SK-N-SH (cell line): ENCODE data around the gene SLC4A8. TPM values are rescaled to one million over a fixed set of nuclear protein-coding genes. Genes with fewer than 3 reads are reported as not detected.

Experiments
- CTCF ChIA-PET: fragments of 300-600, 350-600 bp; formaldehyde crosslinking; extraction: SDS; loops from one replicate; lab custom pipeline; 2021; lab: Yijun Ruan, JAX
- POLR2A ChIA-PET: fragments of 350-600 bp; sonication (Branson Sonifier 250); formaldehyde crosslinking; extraction: SDS; loops from one replicate; lab custom pipeline; 2020; ENCODE audit warnings: antibody characterized with exemption, inconsistent platforms; lab: Yijun Ruan, JAX
- DNase-seq: peaks from one replicate; pipeline ENCODE4 v3.0.0; 2012
- H2AFZ ChIP-seq: fragments of 200-600 bp; sonication (generic); 2 replicates; pipeline ENCODE4 v1.8.1; 2016; ENCODE audit warnings: antibody characterized with exemption, mild to moderate bottlenecking, low read depth
- H3F3A ChIP-seq: fragments of 200-600 bp; sonication (generic); replicated peaks from 2 replicates; pipeline ENCODE3; 2016; ENCODE audit warnings: antibody characterized with exemption, mild to moderate bottlenecking; ENCODE audit not compliant: insufficient read depth
- H3K27ac ChIP-seq, 2 experiments: fragments of 200-500 bp in 1 of 2; fragments of 200-600 bp in 1 of 2; sonication (Bioruptor generic) in 1 of 2; sonication (generic), shearing (Covaris generic) in 1 of 2; 2 replicates each; pipeline versions ENCODE4 v1.5.1 to v1.6.1; 2014 to 2016; ENCODE audit warnings: low read depth in 2 of 2, inconsistent platforms in 1 of 2, low read length in 1 of 2, mild to moderate bottlenecking in 1 of 2, mixed read lengths in 1 of 2
- H3K27me3 ChIP-seq: fragments of 200-600 bp; sonication (generic), shearing (Covaris generic); 2 replicates; pipeline ENCODE4 v1.6.1; 2016; ENCODE audit warnings: mixed run types; ENCODE audit not compliant: insufficient read depth
- H3K36me3 ChIP-seq, 2 experiments: fragments of 200-500 bp in 1 of 2; fragments of 200-600 bp in 1 of 2; sonication (Bioruptor generic) in 1 of 2; sonication (generic) in 1 of 2; replicated peaks in 1 of 2; 2 replicates each; pipeline versions ENCODE3 to v1.5.1; 2014 to 2016; ENCODE audit warnings: low read length in 1 of 2, mild to moderate bottlenecking in 1 of 2; ENCODE audit not compliant: insufficient read depth in 2 of 2, control insufficient read depth in 1 of 2
- H3K4me1 ChIP-seq, 2 experiments: fragments of 200-500 bp in 1 of 2; fragments of 200-600 bp in 1 of 2; sonication (Bioruptor generic) in 1 of 2; sonication (generic), shearing (Covaris generic) in 1 of 2; 2 replicates each; pipeline versions ENCODE4 v1.5.1 to v1.6.1; 2014 to 2016; ENCODE audit warnings: low read depth in 1 of 2, low read length in 1 of 2, mixed run types in 1 of 2; ENCODE audit not compliant: insufficient read depth in 2 of 2, control insufficient read depth in 1 of 2
- H3K4me2 ChIP-seq: fragments of 200-600 bp; sonication (generic), shearing (Covaris generic); 2 replicates; pipeline ENCODE4 v1.6.1; 2017; ENCODE audit warnings: mixed run types
- H3K4me3 ChIP-seq, 2 experiments: fragments of 200-500 bp in 1 of 2; fragments of 200-600 bp in 1 of 2; sonication (Bioruptor generic) in 1 of 2; sonication (generic), shearing (Covaris generic) in 1 of 2; 2 replicates each; pipeline versions ENCODE4 v1.5.1 to v1.8.1; 2014 to 2016; ENCODE audit warnings: low read depth in 2 of 2, inconsistent platforms in 1 of 2, low read length in 1 of 2, mild to moderate bottlenecking in 1 of 2, mixed read lengths in 1 of 2, moderate library complexity in 1 of 2
- H3K79me2 ChIP-seq: fragments of 200-600 bp; sonication (generic); 2 replicates; pipeline ENCODE4 v1.8.1; 2017; ENCODE audit warnings: mild to moderate bottlenecking; ENCODE audit not compliant: insufficient read depth
- H3K9ac ChIP-seq: fragments of 200-600 bp; sonication (generic); 2 replicates; pipeline ENCODE4 v1.6.1; 2017; ENCODE audit warnings: mixed run types
- H3K9me2 ChIP-seq: fragments of 200-600 bp; sonication (generic); 2 replicates; pipeline ENCODE4 v1.6.1; 2017; ENCODE audit warnings: mixed run types
- H3K9me3 ChIP-seq: fragments of 200-600 bp; sonication (generic); 2 replicates; pipeline ENCODE4 v1.6.1; 2017; ENCODE audit warnings: mixed run types, mild to moderate bottlenecking, moderate library complexity
- H4K20me1 ChIP-seq: fragments of 200-600 bp; sonication (generic); 2 replicates; pipeline ENCODE4 v1.6.1; 2017; ENCODE audit warnings: mild to moderate bottlenecking, mixed run types; ENCODE audit not compliant: insufficient read depth
- ELF1 ChIP-seq: IDR thresholded peaks from 2 replicates; pipeline ENCODE4 v1.4.0; 2012
- EZH2phosphoT487 ChIP-seq: fragments of 200-600 bp; sonication (generic); IDR thresholded peaks from 2 replicates; pipeline ENCODE4 v1.6.1; 2017; ENCODE audit warnings: low read depth, mixed run types, mild to moderate bottlenecking, antibody characterized with exemption, moderate library complexity, borderline replicate concordance
- JUND ChIP-seq: IDR thresholded peaks from 2 replicates; pipeline ENCODE4 v1.4.0; 2012
- MEF2A ChIP-seq: IDR thresholded peaks from 2 replicates; pipeline ENCODE4 v1.4.0; 2012; ENCODE audit warnings: low read depth, borderline replicate concordance
- MXI1 ChIP-seq: IDR thresholded peaks from 2 replicates; pipeline ENCODE4 v1.6.1; 2012; ENCODE audit warnings: mild to moderate bottlenecking, low read depth, low read length, improper control_type of control experiment
- NRF1 ChIP-seq: IDR thresholded peaks from 2 replicates; pipeline ENCODE4 v1.6.1; 2012; ENCODE audit warnings: low read depth, mild to moderate bottlenecking, low read length
- PBX3 ChIP-seq: IDR thresholded peaks from 2 replicates; pipeline ENCODE4; 2012
- POLR2AphosphoS5 ChIP-seq: IDR thresholded peaks from 2 replicates; pipeline ENCODE4 v1.6.1; 2012; ENCODE audit warnings: low read depth, low read length
- RAD21 ChIP-seq: IDR thresholded peaks from 2 replicates; pipeline ENCODE4 v1.6.1; 2012; ENCODE audit warnings: mild to moderate bottlenecking, low read length
- RFX5 ChIP-seq: IDR thresholded peaks from 2 replicates; pipeline ENCODE4 v1.6.1; 2012; ENCODE audit warnings: mild to moderate bottlenecking, improper control_type of control experiment, low read length
- RXRA ChIP-seq: IDR thresholded peaks from 2 replicates; pipeline ENCODE4 v1.4.0; 2012; ENCODE audit warnings: low read depth, mild to moderate bottlenecking, borderline replicate concordance
- TAF1 ChIP-seq: IDR thresholded peaks from 2 replicates; pipeline ENCODE4 v1.6.1; 2012; ENCODE audit warnings: low read depth, mild to moderate bottlenecking, low read length, moderate library complexity, borderline replicate concordance
- USF1 ChIP-seq: IDR thresholded peaks from 2 replicates; pipeline ENCODE4 v1.4.0; 2012; ENCODE audit warnings: low read depth, borderline replicate concordance
- USF2 ChIP-seq: fragments of 150-350 bp; IDR thresholded peaks from 2 replicates; pipeline ENCODE4 v1.6.1; 2017; ENCODE audit warnings: antibody characterized with exemption, low read length, low read depth, borderline replicate concordance
- YY1 ChIP-seq: IDR thresholded peaks from 2 replicates; pipeline ENCODE4 v1.4.0; 2012; ENCODE audit warnings: low read depth, mild to moderate bottlenecking
- WGBS: methylation state at CpG from one replicate; pipeline ENCODE4 v1.1.6; 2017; ENCODE audit warnings: low lambda C conversion rate; 5-methylcytosine and 5-hydroxymethylcytosine counted together
- polyA plus RNA-seq, 3 experiments: library from polyadenylated mRNA; depleted of rRNA; stranded (reverse); fragments of >200 nt; gene quantifications; 2 replicates each; pipeline ENCODE4 v1.2.3, GENCODE V29; 2012
- TF ChIP-seq, protein P1 (sequence below): fragments of 200-600 bp; sonication (generic); IDR thresholded peaks from 2 replicates; pipeline ENCODE4 v1.6.1; 2017; ENCODE audit warnings: antibody characterized with exemption, mild to moderate bottlenecking, moderate library complexity
- TF ChIP-seq, protein P2 (sequence below): fragments of 150-350 bp; IDR thresholded peaks from 2 replicates; pipeline ENCODE4 v1.6.1; 2016; ENCODE audit warnings: mild to moderate bottlenecking, low read depth, low read length

SLC4A8 gene
- polyA plus RNA-seq, 1 of the 3 experiments (the other 2 are of a cell fraction): 5.2 TPM

- H2AFZ ChIP-seq: no peak overlapping the region
- 81% methylated on average over 3 of the region's 3 CpGs for WGBS
- H3K4me1 ChIP-seq: peaks cover 6 to 42% of the 10 kb centered on the region in 2 experiments; a peak in 3 of 4 replicates
- CTCF ChIA-PET: interaction anchor here (0.8 to 22.6 kb wide), 8 partner anchors 8 to 348 kb away, joined by 3 to 418 read pairs (median 5); partner anchors contain the start of genes SLC4A8 and SMAGP
- no peaks in the 10 kb centered on the region for H3K36me3 ChIP-seq
- H3K9me3 ChIP-seq: no peaks in the 10 kb centered on the region
- no peak overlapping the region for H3K4me2 ChIP-seq
- H4K20me1 ChIP-seq: no peaks in the 10 kb centered on the region
- no peak overlapping the region for H3K9ac ChIP-seq
- TF ChIP-seq RXRA: no peak
- no peak for TF ChIP-seq NRF1
- no peak for TF ChIP-seq PBX3
- TF ChIP-seq TAF1: no peak
- TF ChIP-seq USF2: no peak
- no peak for TF ChIP-seq EZH2phosphoT487
- no peak for TF ChIP-seq YY1
- TF ChIP-seq POLR2AphosphoS5: no peak
- no peak for TF ChIP-seq JUND
- no peak for TF ChIP-seq RFX5
- TF ChIP-seq ELF1: no peak
- TF ChIP-seq, protein P1, sequence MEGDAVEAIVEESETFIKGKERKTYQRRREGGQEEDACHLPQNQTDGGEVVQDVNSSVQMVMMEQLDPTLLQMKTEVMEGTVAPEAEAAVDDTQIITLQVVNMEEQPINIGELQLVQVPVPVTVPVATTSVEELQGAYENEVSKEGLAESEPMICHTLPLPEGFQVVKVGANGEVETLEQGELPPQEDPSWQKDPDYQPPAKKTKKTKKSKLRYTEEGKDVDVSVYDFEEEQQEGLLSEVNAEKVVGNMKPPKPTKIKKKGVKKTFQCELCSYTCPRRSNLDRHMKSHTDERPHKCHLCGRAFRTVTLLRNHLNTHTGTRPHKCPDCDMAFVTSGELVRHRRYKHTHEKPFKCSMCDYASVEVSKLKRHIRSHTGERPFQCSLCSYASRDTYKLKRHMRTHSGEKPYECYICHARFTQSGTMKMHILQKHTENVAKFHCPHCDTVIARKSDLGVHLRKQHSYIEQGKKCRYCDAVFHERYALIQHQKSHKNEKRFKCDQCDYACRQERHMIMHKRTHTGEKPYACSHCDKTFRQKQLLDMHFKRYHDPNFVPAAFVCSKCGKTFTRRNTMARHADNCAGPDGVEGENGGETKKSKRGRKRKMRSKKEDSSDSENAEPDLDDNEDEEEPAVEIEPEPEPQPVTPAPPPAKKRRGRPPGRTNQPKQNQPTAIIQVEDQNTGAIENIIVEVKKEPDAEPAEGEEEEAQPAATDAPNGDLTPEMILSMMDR: no peak
- TF ChIP-seq, protein P2, sequence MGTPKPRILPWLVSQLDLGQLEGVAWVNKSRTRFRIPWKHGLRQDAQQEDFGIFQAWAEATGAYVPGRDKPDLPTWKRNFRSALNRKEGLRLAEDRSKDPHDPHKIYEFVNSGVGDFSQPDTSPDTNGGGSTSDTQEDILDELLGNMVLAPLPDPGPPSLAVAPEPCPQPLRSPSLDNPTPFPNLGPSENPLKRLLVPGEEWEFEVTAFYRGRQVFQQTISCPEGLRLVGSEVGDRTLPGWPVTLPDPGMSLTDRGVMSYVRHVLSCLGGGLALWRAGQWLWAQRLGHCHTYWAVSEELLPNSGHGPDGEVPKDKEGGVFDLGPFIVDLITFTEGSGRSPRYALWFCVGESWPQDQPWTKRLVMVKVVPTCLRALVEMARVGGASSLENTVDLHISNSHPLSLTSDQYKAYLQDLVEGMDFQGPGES: no peak
- TF ChIP-seq MXI1: no peak
- no peak for TF ChIP-seq RAD21
- no peak for TF ChIP-seq MEF2A
- TF ChIP-seq USF1: no peak
- TF ChIP-seq, all 33 proteins: peak for 0
- DNase-seq: no peak
- Histone ChIP-seq H3K79me2 (no peaks in the 10 kb centered on the region), H3K27me3 (no peaks in the 10 kb centered on the region), H3F3A (peaks cover 4% of the 10 kb centered on the region), H3K9me2 (no peaks in the 10 kb centered on the region), H3K27ac (no peak overlapping the region), H3K4me3 (no peak overlapping the region)
- POLR2A ChIA-PET: no interaction called here
These were observed 103.3 kb downstream of the SLC4A8 start for GRCh38 chr12:51527966-51528365.
